ENCODE data around the gene TMEM59. TPM values are rescaled to one million over a fixed set of nuclear protein-coding genes. Genes with fewer than 3 reads are reported as not detected.
"Not testable (repeated sequence)": the region's sequence is repeated elsewhere in the genome, so short reads cannot be mapped to it uniquely, and the experiment has no call there.

Gene TMEM59
- total RNA-seq, 1 experiment from 2014 or later = 192 TPM

DNA sequence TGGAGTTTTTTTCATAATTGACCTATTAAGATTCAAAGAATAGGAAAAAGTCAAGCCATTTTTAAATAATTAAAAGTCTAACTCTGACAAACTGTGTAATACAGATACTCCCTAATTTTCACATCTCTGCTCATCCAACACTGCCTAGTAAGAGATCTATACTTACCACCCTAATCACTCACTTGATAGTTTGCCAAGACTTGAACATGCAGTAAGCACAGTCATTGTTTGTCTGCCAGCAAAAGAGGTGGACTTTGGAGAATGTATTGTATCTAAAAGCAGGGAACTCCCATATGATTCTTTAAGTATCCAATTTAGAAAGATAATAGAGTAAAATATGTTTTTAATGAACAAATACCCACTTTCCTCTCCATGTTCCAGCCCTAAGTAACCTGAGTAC, 15.5 kb downstream of the TMEM59 start:
- Mint-ChIP-seq H3K27ac (ENCODE audit: low read depth, unreplicated experiment) (peak overlapping the region; percentile 11), H3K4me3 (ENCODE audit: unreplicated experiment) (no peak overlapping the region), H3K27me3 (ENCODE audit: insufficient read depth, unreplicated experiment) (no peaks in the 10 kb centered on the region), H3K36me3 (ENCODE audit: insufficient read depth, unreplicated experiment) (peaks cover 91% of the 10 kb centered on the region), H3K9me3 (ENCODE audit: unreplicated experiment) (no peaks in the 10 kb centered on the region), H3K4me1 (ENCODE audit: insufficient read depth, unreplicated experiment) (peaks cover 7% of the 10 kb centered on the region)
- intact Hi-C loops (cut with micrococcal nuclease) = no loop called here
- TF ChIP-seq CTCF (IDR thresholded peaks at IDR 0.05; ENCODE audit: unreplicated experiment) = no peak
- no peak for DNase-seq (ENCODE audit: unreplicated experiment)
- POLR2A ChIA-PET = interaction anchor here (1.8 kb wide), 1 partner anchor 11 kb away, joined by 6 read pairs; no protein-coding TSS in a partner anchor
- no TSS peak for BruUV-seq (replicated peaks)
- CTCF ChIA-PET = no interaction called here

- no peak overlapping the region for H3K27ac Mint-ChIP-seq (ENCODE audit: low read depth, unreplicated experiment)
- no peak for TF ChIP-seq CTCF (IDR thresholded peaks at IDR 0.05; ENCODE audit: unreplicated experiment)
- ChIA-PET POLR2A (interaction anchor here (1.1 to 1.3 kb wide), 2 partner anchors 15 to 97 kb away, joined by 4 read pairs; no protein-coding TSS in a partner anchor), CTCF (interaction anchor here (0.7 to 0.9 kb wide), 2 partner anchors 11 to 81 kb away, joined by 3 to 4 read pairs; no protein-coding TSS in a partner anchor)
- H3K4me3 Mint-ChIP-seq (ENCODE audit: unreplicated experiment) = no peak overlapping the region
- DNase-seq (ENCODE audit: unreplicated experiment) = no peak
- intact Hi-C loops (cut with micrococcal nuclease) = no loop called here
- BruUV-seq (replicated peaks) = no TSS peak
- no peaks in the 10 kb centered on the region for H3K27me3 Mint-ChIP-seq (ENCODE audit: insufficient read depth, unreplicated experiment)
- no peaks in the 10 kb centered on the region for H3K4me1 Mint-ChIP-seq (ENCODE audit: insufficient read depth, unreplicated experiment)
- H3K9me3 Mint-ChIP-seq (ENCODE audit: unreplicated experiment) = no peaks in the 10 kb centered on the region
- peaks cover 45% of the 10 kb centered on the region for H3K36me3 Mint-ChIP-seq (ENCODE audit: insufficient read depth, unreplicated experiment)
Observed at GRCh38 chr1:54028306-54029251, 24.4 kb downstream of the TMEM59 start.

DNA sequence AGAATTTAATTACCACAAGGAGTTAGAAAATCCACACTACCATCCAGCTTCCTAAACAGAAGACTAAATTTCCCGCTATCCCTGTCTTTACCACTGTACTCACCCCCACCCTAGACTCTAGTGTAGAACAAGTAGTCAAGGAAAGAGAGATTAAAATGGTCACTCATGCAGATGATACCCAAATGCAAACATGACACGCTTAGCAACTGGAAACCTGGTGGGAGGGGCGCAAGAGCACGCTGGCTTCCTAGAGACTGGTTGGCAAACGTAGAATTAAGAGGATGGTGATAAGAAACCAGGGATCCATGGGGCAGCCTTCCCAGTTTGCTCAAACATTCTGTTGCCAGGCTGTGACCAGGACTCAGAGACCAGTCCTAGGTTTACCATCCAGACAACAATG, 25.2 kb downstream of the TMEM59 start:
- intact Hi-C loops (cut with micrococcal nuclease) = no loop called here
- TF ChIP-seq CTCF (IDR thresholded peaks at IDR 0.05; ENCODE audit: unreplicated experiment) = no peak
- Mint-ChIP-seq H3K4me3 (ENCODE audit: unreplicated experiment) (no peak overlapping the region), H3K27ac (ENCODE audit: low read depth, unreplicated experiment) (no peak overlapping the region), H3K9me3 (ENCODE audit: unreplicated experiment) (no peaks in the 10 kb centered on the region), H3K27me3 (ENCODE audit: insufficient read depth, unreplicated experiment) (no peaks in the 10 kb centered on the region), H3K4me1 (ENCODE audit: insufficient read depth, unreplicated experiment) (no peaks in the 10 kb centered on the region), H3K36me3 (ENCODE audit: insufficient read depth, unreplicated experiment) (peaks cover 37% of the 10 kb centered on the region)
- CTCF ChIA-PET = no interaction called here
- no TSS peak for BruUV-seq (replicated peaks)
- POLR2A ChIA-PET = no interaction called here
- DNase-seq (ENCODE audit: unreplicated experiment) = no peak

DNA sequence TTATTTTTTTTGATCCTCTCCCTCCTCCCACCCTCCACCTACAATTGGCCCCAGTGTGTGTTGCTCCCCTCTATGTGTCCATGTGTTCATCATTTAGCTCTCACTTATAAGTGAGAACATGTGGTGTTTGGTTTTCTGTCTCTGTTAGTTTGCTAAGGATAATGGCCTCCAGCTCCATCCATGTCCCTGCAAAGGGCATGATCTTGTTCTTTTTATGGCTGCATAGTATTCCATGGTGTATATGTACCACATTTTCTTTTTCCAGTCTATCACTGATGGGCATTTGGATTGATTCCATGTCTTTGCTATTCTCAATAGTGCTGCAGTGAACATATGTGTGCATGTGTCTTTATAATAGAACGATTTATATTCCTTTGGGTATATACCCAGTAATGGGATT, 28.2 kb downstream of the TMEM59 start:
- H3K36me3 Mint-ChIP-seq (ENCODE audit: insufficient read depth, unreplicated experiment); intact Hi-C loops (cut with micrococcal nuclease); H3K4me3 Mint-ChIP-seq (ENCODE audit: unreplicated experiment); POLR2A ChIA-PET; H3K9me3 Mint-ChIP-seq (ENCODE audit: unreplicated experiment); DNase-seq (ENCODE audit: unreplicated experiment); H3K4me1 Mint-ChIP-seq (ENCODE audit: insufficient read depth, unreplicated experiment); H3K27me3 Mint-ChIP-seq (ENCODE audit: insufficient read depth, unreplicated experiment); H3K27ac Mint-ChIP-seq (ENCODE audit: low read depth, unreplicated experiment); BruUV-seq (replicated peaks); CTCF ChIA-PET: not testable (repeated sequence)

Data from MCF 10A (cell line).